WERI-Rb-1 (cell line): Measurements from ENCODE around the gene NOPCHAP1.
A peak's percentile ranks its signal among the peaks of the same experiment; 100 is the strongest.

Experiments used
- DNase-seq: peaks from one replicate; pipeline ENCODE4 v3.0.0-alpha.2; 2020
- H3K27ac ChIP-seq: fragments of 250-450 bp; sonication (Bioruptor Pico); 2 replicates; pipeline ENCODE4 v1.5.1; 2020; ENCODE audit warnings: mild to moderate bottlenecking, moderate library complexity
- H3K27me3 ChIP-seq: fragments of 250-450 bp; sonication (Bioruptor Pico); 2 replicates; pipeline ENCODE4 v1.5.1; 2021; ENCODE audit warnings: mild to moderate bottlenecking, low read depth, moderate library complexity; ENCODE audit not compliant: insufficient read depth, severe bottlenecking
- H3K36me3 ChIP-seq: fragments of 250-450 bp; sonication (Bioruptor Pico); 2 replicates; pipeline ENCODE4 v1.5.1; 2020; ENCODE audit warnings: mild to moderate bottlenecking, moderate library complexity
- H3K4me3 ChIP-seq: 2 replicates; pipeline ENCODE4 v1.5.1; 2011; ENCODE audit warnings: low read depth, mild to moderate bottlenecking, control low read depth, low read length
- H3K9me3 ChIP-seq: fragments of 250-450 bp; sonication (Bioruptor Pico); 2 replicates; pipeline ENCODE4 v1.5.1; 2021; ENCODE audit warnings: mild to moderate bottlenecking, moderate library complexity; ENCODE audit not compliant: severe bottlenecking
- CTCF ChIP-seq: IDR thresholded peaks from 2 replicates; pipeline ENCODE4 v1.5.1; 2011; ENCODE audit warnings: low read depth, mild to moderate bottlenecking, control low read depth, inconsistent platforms, low read length

NOPCHAP1 gene

DNA sequence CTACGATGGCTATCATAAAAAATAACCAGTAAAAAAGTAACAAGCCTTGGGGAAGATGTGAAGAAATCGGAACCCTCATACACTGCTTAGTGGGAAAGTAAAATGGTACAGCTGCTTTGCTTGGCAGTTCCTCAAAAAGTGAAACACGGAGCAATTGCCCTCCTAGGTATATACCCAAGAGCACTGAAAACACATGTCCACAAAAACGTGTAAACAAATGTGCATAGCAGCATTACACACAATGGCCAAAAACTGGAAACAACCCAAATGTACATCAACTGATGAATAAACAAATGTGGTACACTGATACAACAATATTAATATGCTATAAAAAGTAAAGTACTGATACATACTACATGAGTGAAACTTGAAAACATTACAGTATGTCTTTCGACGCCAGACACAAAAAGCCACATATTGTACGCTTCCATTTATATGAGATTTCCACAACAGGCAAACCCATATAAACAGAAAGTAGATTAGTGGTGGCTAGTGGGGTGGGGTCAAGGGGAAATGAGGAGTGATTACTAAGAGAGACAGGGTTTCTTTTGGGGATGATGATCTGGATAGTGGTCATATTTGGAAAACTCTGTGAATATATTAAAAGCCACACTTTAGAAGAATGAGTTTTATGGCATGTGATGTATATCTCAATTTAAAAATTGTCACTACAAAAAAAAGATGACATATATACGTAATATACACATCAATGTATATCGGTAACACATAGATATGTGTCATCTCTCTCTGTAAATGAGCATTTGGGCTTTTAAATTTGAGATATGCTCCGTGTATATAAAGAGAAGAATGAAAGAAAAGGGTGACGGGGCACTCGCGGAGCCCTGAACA lies 29.0 kb upstream of the NOPCHAP1 start:
- Histone ChIP-seq H3K27ac (no peak overlapping the region), H3K36me3 (no peaks in the 10 kb centered on the region), H3K4me3 (peak overlapping the region; percentile 85), H3K9me3 (no peaks in the 10 kb centered on the region), H3K27me3 (no peaks in the 10 kb centered on the region)
- no peak for DNase-seq
- no peak for TF ChIP-seq CTCF

DNA sequence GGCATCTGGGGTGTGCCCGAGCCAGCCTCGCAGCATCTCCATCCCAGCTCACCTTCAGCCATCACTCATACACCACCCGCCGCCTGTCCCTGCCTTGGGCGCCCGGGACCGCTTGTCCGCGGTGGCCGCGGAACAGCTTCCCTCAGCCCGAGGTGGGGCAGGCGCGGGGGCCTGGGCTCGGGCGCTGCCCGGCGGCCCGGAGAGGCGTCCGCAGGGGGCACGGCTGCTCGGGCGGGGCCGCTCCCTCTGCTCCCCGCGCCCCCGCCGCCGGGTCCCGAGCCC lies 28.5 kb upstream of the NOPCHAP1 start:
- no peaks in the 10 kb centered on the region for H3K27me3 ChIP-seq
- peak overlapping the region; percentile 85 for H3K4me3 ChIP-seq
- no peak for DNase-seq
- H3K27ac ChIP-seq = no peak overlapping the region; the same call in 1 of the 2 replicates
- no peak for TF ChIP-seq CTCF
- H3K9me3 ChIP-seq = no peaks in the 10 kb centered on the region
- H3K36me3 ChIP-seq = no peaks in the 10 kb centered on the region

DNA sequence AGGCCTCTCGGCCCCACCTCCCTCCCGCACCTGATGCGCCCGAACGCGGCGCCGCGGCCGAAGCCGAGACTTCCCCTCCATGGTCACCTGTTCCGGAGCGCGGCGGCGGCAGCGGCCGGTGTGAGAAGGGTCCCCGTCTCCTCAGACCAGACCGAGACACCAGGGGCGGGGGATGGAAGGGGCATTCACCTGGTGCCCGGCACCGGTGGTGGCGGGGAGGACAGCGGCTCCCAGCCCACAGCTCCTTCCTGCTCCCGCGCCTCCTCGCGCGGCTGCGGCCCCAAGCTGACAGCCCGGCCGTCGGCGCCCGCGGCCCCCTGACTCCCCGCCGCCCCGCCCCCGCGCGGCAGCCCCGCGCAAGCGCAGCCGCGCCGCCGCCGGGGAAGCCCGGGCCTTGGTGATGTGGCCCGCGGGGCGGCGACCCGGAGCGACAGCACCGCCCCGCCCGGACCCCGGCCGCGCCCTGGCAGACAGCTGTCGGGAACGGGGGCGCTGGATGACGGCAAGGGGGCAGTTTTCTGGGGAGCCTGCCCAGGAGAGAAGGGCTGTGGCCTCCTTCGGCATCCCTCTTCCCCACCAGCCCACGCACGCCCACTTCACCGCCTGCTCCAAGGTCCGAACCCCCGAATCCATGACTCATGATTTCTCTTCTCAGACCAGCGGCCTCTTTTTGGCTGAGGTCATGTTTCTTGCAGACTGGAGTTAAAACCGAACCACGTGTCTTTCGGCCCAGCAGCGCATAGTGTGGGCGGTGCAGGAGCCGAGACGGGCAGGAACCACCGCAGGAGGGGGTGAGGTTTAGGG lies 27.9 kb upstream of the NOPCHAP1 start, which contains the start of gene SLC41A2:
Gene SLC41A2, minus strand, starts transcription at position 290 of the 804 bp plus-strand sequence. CDS start 29,763 bp downstream, outside the sequence.
- DNase-seq = peak; percentile 66
- no peaks in the 10 kb centered on the region for H3K36me3 ChIP-seq
- H3K9me3 ChIP-seq = no peaks in the 10 kb centered on the region
- peak within 1 kb of the TSS; percentile 57 for H3K27ac ChIP-seq
- no peak for TF ChIP-seq CTCF
- peak within 1 kb of the TSS; percentile 85 for H3K4me3 ChIP-seq
- no peaks in the 10 kb centered on the region for H3K27me3 ChIP-seq

DNA sequence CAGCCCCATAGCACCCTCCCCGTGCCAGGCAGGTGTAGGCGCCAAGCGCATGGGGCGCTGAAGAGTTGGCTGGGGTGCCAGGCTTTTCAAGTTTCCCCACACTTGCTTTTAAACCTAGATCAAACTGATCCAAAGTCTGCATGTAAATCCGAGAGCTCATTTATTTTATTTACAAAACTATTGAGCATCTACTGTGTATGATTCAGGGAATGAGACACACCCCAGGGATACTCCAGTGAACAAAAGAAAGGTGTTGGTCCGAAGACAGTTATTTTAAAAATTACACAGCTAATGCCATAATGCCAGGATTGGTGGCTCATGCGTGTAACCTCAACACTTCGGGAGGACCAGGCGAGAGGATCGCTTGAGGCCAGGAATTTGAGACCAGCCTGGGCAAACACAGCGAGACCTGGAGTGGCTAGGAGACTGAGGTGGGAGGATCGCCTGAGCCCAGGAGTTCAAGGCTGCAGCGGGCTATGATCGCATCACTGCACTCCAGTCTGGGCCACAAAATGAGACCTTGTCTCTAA lies 27.2 kb upstream of the NOPCHAP1 start:
- H3K36me3 ChIP-seq = no peaks in the 10 kb centered on the region
- peak overlapping the region; percentile 57; the same call in 1 of the 2 replicates for H3K27ac ChIP-seq
- no peaks in the 10 kb centered on the region for H3K9me3 ChIP-seq
- H3K27me3 ChIP-seq = no peaks in the 10 kb centered on the region
- H3K4me3 ChIP-seq = peak overlapping the region; percentile 76
- TF ChIP-seq CTCF = no peak
- no peak for DNase-seq

DNA sequence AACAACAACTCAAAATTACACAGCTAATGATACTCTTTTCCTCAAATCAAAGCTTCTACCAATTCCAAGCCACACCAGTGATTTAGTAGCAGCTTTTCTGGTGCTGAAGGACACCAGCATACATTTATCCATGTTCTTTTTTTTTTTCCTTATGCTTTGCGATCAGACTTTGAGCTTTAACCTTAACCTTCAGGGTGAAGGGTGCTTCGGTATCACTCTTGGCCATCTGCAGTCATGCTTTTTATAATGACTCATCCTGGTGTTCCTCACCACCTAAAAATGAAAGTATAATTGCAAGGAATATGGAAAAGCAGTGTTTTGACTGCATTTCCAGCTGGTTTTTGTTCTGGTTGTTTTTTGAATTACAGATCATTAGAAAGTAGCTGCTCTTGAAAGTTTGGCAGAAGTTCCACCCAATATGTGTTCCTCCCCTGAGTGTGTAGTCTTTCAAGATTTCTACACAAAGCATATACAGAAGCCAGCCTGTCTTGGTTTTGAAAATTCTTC lies 26.7 kb upstream of the NOPCHAP1 start:
- Histone ChIP-seq H3K9me3 (no peaks in the 10 kb centered on the region), H3K27ac (no peak overlapping the region), H3K27me3 (no peaks in the 10 kb centered on the region), H3K36me3 (no peaks in the 10 kb centered on the region), H3K4me3 (no peak overlapping the region)
- DNase-seq = no peak
- no peak for TF ChIP-seq CTCF
